AG10803 (cell line): ENCODE data around the gene PELO.

ENCODE experiments used
- DNase-seq: peaks from one replicate; pipeline ENCODE4 v3.0.0; 2010; ENCODE audit warnings: low read depth
- H3K4me3 ChIP-seq: 2 replicates; pipeline ENCODE4 v1.5.1; 2011; ENCODE audit warnings: mild to moderate bottlenecking, low read length, control low read depth
- TF ChIP-seq, protein P1 (sequence below): conservative IDR thresholded peaks from 2 replicates; pipeline ENCODE4 v1.5.1; 2011; ENCODE audit warnings: mild to moderate bottlenecking, low read length, control low read depth, inconsistent platforms

Gene PELO

DNA sequence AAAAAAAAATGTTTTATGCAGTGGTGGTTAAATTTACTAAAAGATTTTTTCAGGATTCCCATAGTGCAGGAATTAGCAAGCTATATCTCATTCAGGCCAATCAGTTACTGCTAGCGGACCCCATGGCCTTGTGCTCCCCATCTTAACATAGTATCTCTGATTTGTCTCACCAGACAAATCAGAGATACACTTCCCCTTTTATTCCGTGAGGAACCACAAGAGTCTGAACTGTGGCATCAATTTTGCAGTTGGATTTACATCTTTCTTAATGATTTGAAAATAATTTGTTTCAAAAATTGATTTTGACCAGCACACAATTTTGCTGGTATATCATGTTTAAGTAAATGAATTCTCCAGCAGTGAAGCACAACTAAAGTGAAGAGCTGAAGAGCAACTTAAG lies 17.9 kb downstream of the PELO start:
- TF ChIP-seq, protein P1, sequence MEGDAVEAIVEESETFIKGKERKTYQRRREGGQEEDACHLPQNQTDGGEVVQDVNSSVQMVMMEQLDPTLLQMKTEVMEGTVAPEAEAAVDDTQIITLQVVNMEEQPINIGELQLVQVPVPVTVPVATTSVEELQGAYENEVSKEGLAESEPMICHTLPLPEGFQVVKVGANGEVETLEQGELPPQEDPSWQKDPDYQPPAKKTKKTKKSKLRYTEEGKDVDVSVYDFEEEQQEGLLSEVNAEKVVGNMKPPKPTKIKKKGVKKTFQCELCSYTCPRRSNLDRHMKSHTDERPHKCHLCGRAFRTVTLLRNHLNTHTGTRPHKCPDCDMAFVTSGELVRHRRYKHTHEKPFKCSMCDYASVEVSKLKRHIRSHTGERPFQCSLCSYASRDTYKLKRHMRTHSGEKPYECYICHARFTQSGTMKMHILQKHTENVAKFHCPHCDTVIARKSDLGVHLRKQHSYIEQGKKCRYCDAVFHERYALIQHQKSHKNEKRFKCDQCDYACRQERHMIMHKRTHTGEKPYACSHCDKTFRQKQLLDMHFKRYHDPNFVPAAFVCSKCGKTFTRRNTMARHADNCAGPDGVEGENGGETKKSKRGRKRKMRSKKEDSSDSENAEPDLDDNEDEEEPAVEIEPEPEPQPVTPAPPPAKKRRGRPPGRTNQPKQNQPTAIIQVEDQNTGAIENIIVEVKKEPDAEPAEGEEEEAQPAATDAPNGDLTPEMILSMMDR: no peak
- no peak overlapping the region for H3K4me3 ChIP-seq
- no peak for DNase-seq

DNA sequence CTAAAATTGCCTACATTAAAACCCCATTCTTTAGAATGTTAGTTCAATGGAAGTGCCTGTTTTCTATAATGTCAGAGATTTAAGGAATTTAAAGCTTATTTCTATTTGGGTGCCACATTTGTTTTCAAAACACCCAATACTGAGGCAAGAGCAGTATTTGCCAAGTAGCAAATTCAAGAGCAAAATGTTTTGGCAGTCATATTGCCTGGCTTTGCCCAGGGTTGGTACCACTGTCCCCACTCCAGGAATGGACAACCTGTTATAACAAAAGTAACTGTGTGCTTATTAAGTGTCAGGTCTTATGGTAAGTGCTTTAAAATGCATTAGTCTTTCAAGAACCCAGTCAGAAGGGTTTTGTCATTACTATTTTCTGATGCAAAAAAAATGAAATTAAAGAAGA lies 19.3 kb downstream of the PELO start:
- H3K4me3 ChIP-seq: no peak overlapping the region
- no peak for DNase-seq
- TF ChIP-seq, protein P1: no peak

- TF ChIP-seq, protein P1: no peak
- no peak for DNase-seq
- H3K4me3 ChIP-seq: no peak overlapping the region
Observed at GRCh38 chr5:52807723-52808122, 20.0 kb downstream of the PELO start.

GRCh38 chr5:52808316-52808901 lies 20.7 kb downstream of the PELO start:
- no peak for DNase-seq
- TF ChIP-seq, protein P1: no peak
- H3K4me3 ChIP-seq: no peak overlapping the region

GRCh38 chr5:52809884-52810283 lies 22.2 kb downstream of the PELO start:
- H3K4me3 ChIP-seq: no peak overlapping the region
- peak; percentile 55 for DNase-seq
- TF ChIP-seq, protein P1: no peak

- no peak overlapping the region for H3K4me3 ChIP-seq
Observed at GRCh38 chr5:52810426-52810825, 22.7 kb downstream of the PELO start.

More at GRCh38 chr5:52810426-52810825, 22.7 kb downstream of the PELO start:
- TF ChIP-seq, protein P1: no peak
- no peak for DNase-seq
